Measurements from ENCODE around the gene JAZF1. TPM values are rescaled to one million over a fixed set of nuclear protein-coding genes. Genes with fewer than 3 reads are reported as not detected.

The JAZF1 gene
- total and polyA plus RNA-seq, 4 donors: 5.2 to 16.5 (median 10.7) TPM

DNA sequence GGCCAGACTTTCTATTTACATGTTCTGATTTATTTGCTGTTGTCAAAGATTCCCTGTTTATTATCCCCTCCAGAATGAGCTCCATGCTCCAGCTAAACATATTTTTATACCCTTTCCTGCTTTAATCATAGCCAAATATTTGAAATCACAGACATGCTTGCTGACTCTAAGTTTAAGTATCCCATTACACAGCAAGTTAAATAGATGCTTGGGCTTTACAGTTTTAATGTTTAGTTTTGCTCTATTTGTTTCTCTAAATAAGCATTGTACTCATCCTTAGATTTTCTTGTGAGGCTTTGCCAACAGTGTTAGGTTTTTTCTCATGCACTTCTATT, 243.9 kb downstream of the JAZF1 start:
- H3K36me3 ChIP-seq (ENCODE audit: control insufficient read depth in 4 of 4, insufficient read depth in 4 of 4, low read length in 4 of 4): no peaks in the 10 kb centered on the region
- no peak overlapping the region for H3K27ac ChIP-seq (ENCODE audit: low read depth in 1 of 2, low read length in 1 of 2)
- ATAC-seq (ENCODE audit: insufficient read depth, low FRiP score): no peak
- no peak for TF ChIP-seq CTCF (IDR thresholded peaks at IDR 0.05; ENCODE audit: control extremely low read depth, extremely low read depth)
- H3K9me3 ChIP-seq (ENCODE audit: control insufficient read depth in 4 of 4, insufficient read depth in 3 of 4, low read length in 3 of 4): no peaks in the 10 kb centered on the region
- H3K9ac ChIP-seq (ENCODE audit: insufficient read depth in 1 of 2, low read length in 2 of 2): no peak overlapping the region
- peaks cover 0 to 14% (median 0%) of the 10 kb centered on the region in 5 donors for H3K4me1 ChIP-seq (ENCODE audit: control insufficient read depth in 5 of 5, insufficient read depth in 5 of 5, low read length in 5 of 5)
- no peaks in the 10 kb centered on the region for H3K27me3 ChIP-seq (ENCODE audit: control insufficient read depth in 3 of 3, insufficient read depth in 3 of 3, low read length in 2 of 3)
- peak in 2 of 3 donors; percentile 14 to 44 for DNase-seq
- H3K4me3 ChIP-seq: no peak overlapping the region

GRCh38 chr7:27936047-27936767, 244.4 kb downstream of the JAZF1 start:
- no peak overlapping the region for H3K27ac ChIP-seq (ENCODE audit: low read depth in 1 of 2, low read length in 1 of 2)
- H3K4me3 ChIP-seq: no peak overlapping the region
- no peaks in the 10 kb centered on the region for H3K9me3 ChIP-seq (ENCODE audit: control insufficient read depth in 4 of 4, insufficient read depth in 3 of 4, low read length in 3 of 4)
- 81 to 83% methylated on average over 6 of the region's 6 CpGs for WGBS, 2 donors
- no peaks in the 10 kb centered on the region for H3K36me3 ChIP-seq (ENCODE audit: control insufficient read depth in 4 of 4, insufficient read depth in 4 of 4, low read length in 4 of 4)
- ATAC-seq (ENCODE audit: insufficient read depth, low FRiP score): no peak
- H3K27me3 ChIP-seq (ENCODE audit: control insufficient read depth in 3 of 3, insufficient read depth in 3 of 3, low read length in 2 of 3): no peaks in the 10 kb centered on the region
- H3K9ac ChIP-seq (ENCODE audit: insufficient read depth in 1 of 2, low read length in 2 of 2): no peak overlapping the region
- H3K4me1 ChIP-seq (ENCODE audit: control insufficient read depth in 5 of 5, insufficient read depth in 5 of 5, low read length in 5 of 5): peaks cover 0 to 14% (median 0%) of the 10 kb centered on the region in 5 donors
- TF ChIP-seq CTCF (IDR thresholded peaks at IDR 0.05; ENCODE audit: control extremely low read depth, extremely low read depth): no peak
- peak in 2 of 3 donors; percentile 27 to 54 for DNase-seq

DNA sequence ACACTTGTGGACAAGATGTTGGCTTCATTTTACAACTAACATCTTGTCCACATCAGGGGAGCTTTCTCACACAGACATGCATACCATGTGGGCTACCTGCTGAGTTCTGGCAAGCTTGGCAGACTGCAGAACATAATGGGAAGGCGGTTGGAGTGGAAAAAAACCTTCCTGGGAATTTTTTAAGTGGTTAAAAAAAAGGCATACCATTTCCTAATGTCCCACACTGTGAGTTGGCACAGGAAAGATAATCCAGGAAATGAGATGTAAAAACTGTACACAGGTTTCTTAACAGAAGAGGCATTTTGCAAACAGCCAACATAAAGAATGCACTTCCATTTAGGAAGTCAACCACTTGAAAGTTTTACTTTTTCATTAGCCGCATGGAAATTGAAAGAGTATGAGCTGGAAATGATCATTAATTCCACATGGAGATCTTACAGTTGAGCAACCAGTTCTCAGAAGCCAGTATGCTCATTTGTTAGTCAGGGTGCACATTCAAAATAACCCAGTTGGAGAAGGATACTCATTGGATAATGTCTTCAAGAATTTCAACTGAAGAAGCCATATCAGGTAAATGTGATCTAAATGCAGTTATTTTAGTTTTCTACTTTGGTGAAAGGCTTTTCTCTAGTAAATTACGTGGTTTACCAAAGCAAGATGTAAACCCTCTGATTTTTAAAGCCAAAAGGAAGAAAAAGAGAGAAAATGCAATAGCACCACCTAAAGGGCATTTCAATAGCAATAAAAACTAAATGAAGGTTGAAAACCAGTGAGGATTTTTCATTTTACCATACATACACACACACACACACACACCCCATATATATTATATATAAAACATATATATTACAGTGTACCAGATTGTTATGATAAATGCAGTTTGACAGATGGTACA, 246.7 kb downstream of the JAZF1 start:
- ATAC-seq (ENCODE audit: insufficient read depth, low FRiP score) (no peak), DNase-seq (no peak)
- 75 to 82% methylated on average over 3 of the region's 3 CpGs for WGBS, 2 donors
- Histone ChIP-seq H3K9ac (ENCODE audit: insufficient read depth in 1 of 2, low read length in 2 of 2) (no peak overlapping the region), H3K27ac (ENCODE audit: low read depth in 1 of 2, low read length in 1 of 2) (no peak overlapping the region), H3K27me3 (ENCODE audit: control insufficient read depth in 3 of 3, insufficient read depth in 3 of 3, low read length in 2 of 3) (no peaks in the 10 kb centered on the region), H3K4me3 (no peak overlapping the region), H3K9me3 (ENCODE audit: control insufficient read depth in 4 of 4, insufficient read depth in 3 of 4, low read length in 3 of 4) (no peaks in the 10 kb centered on the region), H3K36me3 (ENCODE audit: control insufficient read depth in 4 of 4, insufficient read depth in 4 of 4, low read length in 4 of 4) (no peaks in the 10 kb centered on the region), H3K4me1 (ENCODE audit: control insufficient read depth in 5 of 5, insufficient read depth in 5 of 5, low read length in 5 of 5) (peaks cover 0 to 14% (median 0%) of the 10 kb centered on the region in 5 donors)
- TF ChIP-seq CTCF (IDR thresholded peaks at IDR 0.05; ENCODE audit: control extremely low read depth, extremely low read depth): no peak

Measured in lung (tissue), 12 donors.